Measurements from ENCODE around the gene CWC27. TPM values are rescaled to one million over a fixed set of nuclear protein-coding genes. Genes with fewer than 3 reads are reported as not detected.
A peak's percentile ranks its signal among the peaks of the same experiment; 100 is the strongest.

Gene CWC27
- polyA plus RNA-seq, 4 donors = 7.0 to 21.3 (median 14.8) TPM

DNA sequence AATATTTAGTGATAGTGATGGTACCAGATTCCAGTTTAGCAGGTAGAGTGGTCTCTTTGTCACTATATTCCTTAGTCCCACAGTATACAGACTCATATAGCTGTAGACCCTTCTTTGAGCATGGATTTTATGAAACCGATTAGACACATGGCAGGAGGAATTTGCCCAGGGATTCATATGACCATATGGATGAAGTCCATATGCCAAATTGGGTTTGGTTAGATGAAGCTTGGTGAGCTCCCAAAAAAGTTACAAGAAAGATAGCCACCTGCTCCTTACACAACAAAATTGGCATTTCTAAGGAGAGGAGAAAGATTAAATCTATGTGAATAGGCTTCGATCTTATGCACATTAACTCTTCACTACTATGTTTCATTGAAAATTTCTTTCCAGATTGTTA, 211.4 kb downstream of the CWC27 start:
- peaks cover 0 to 10% (median 0%) of the 10 kb centered on the region in 3 donors for H3K36me3 ChIP-seq (ENCODE audit: control insufficient read depth in 3 of 3, insufficient read depth in 2 of 3, low read depth in 1 of 3, low read length in 3 of 3)
- H3K9me3 ChIP-seq (ENCODE audit: control insufficient read depth in 2 of 2, insufficient read depth in 1 of 2, low read depth in 1 of 2, low read length in 1 of 2) = no peaks in the 10 kb centered on the region
- no peak overlapping the region for H3K4me3 ChIP-seq (ENCODE audit: low read depth in 1 of 3, low read length in 3 of 3)
- DNase-seq = no peak
- no peaks in the 10 kb centered on the region for H3K4me1 ChIP-seq (ENCODE audit: control insufficient read depth in 3 of 3, insufficient read depth in 2 of 3, low read depth in 1 of 3, low read length in 2 of 3)
- H3K27me3 ChIP-seq (ENCODE audit: control insufficient read depth in 3 of 3, insufficient read depth in 3 of 3, low read length in 3 of 3) = no peaks in the 10 kb centered on the region
- no peak for FAIRE-seq
- H3K27ac ChIP-seq (ENCODE audit: low read depth in 1 of 3, low read length in 2 of 3) = no peak overlapping the region
- 95 to 100% (median 100%) methylated on average over 2 of the region's 2 CpGs for WGBS, 3 donors

DNA sequence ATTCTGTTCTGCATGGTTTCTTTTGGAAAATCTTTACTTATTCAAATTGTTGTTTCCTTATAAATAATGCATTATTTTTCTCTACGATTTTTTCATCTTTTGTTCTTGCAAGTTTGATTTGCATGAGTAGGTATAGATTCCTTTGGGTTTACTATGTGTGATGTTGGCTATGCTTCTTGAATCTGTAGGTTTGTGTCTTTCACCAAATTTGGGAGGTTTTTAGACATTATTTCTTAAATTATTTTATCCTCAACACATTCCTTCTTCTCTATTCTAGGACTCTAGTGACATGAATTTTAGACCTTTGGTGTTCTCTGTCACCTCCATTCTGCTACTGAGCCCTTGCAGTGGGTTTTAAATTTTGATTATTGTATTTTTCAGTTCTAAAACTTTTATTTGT, 219.0 kb downstream of the CWC27 start:
- Histone ChIP-seq H3K4me1 (ENCODE audit: control insufficient read depth in 3 of 3, insufficient read depth in 2 of 3, low read depth in 1 of 3, low read length in 2 of 3) (no peaks in the 10 kb centered on the region), H3K36me3 (ENCODE audit: control insufficient read depth in 3 of 3, insufficient read depth in 2 of 3, low read depth in 1 of 3, low read length in 3 of 3) (peaks cover 0 to 3% (median 0%) of the 10 kb centered on the region in 3 donors), H3K9me3 (ENCODE audit: control insufficient read depth in 2 of 2, insufficient read depth in 1 of 2, low read depth in 1 of 2, low read length in 1 of 2) (peaks cover 0 to 3% of the 10 kb centered on the region in 2 donors), H3K4me3 (ENCODE audit: low read depth in 1 of 3, low read length in 3 of 3) (no peak overlapping the region), H3K27me3 (ENCODE audit: control insufficient read depth in 3 of 3, insufficient read depth in 3 of 3, low read length in 3 of 3) (no peaks in the 10 kb centered on the region), H3K27ac (ENCODE audit: low read depth in 1 of 3, low read length in 2 of 3) (no peak overlapping the region)
- DNase-seq (no peak), FAIRE-seq (no peak)
- 90 to 97% (median 93%) methylated on average over 1 of the region's 1 CpG for WGBS, 3 donors

DNA sequence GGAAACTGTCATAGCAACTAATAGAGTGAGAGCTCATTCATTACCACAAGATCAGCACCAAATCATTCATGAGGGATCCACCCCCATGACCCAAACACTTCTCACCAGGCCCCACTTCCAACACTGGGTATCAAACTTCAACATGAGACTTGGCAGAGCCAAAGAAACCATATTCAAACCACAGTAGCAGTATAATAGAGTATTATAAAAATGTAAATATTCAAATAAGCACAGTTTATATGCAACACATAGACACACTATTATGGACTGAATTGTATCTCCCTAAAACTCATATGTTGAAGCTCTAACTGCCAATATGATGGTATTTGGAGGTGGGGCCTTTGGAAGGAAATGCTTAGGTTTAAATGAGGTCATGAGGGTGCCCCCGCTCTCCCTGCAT, 240.5 kb downstream of the CWC27 start:
- Histone ChIP-seq H3K4me3 (ENCODE audit: low read depth in 1 of 3, low read length in 3 of 3) (no peak overlapping the region), H3K4me1 (ENCODE audit: control insufficient read depth in 3 of 3, insufficient read depth in 2 of 3, low read depth in 1 of 3, low read length in 2 of 3) (peaks cover 0 to 4% (median 3%) of the 10 kb centered on the region in 3 donors), H3K9me3 (ENCODE audit: control insufficient read depth in 2 of 2, insufficient read depth in 1 of 2, low read depth in 1 of 2, low read length in 1 of 2) (peaks cover 0 to 1% of the 10 kb centered on the region in 2 donors), H3K27me3 (ENCODE audit: control insufficient read depth in 3 of 3, insufficient read depth in 3 of 3, low read length in 3 of 3) (no peaks in the 10 kb centered on the region), H3K36me3 (ENCODE audit: control insufficient read depth in 3 of 3, insufficient read depth in 2 of 3, low read depth in 1 of 3, low read length in 3 of 3) (no peaks in the 10 kb centered on the region), H3K27ac (ENCODE audit: low read depth in 1 of 3, low read length in 2 of 3) (no peak overlapping the region)
- FAIRE-seq (no peak), DNase-seq (no peak)
- WGBS, 3 donors = 89 to 94% (median 93%) methylated on average over 1 of the region's 1 CpG

DNA sequence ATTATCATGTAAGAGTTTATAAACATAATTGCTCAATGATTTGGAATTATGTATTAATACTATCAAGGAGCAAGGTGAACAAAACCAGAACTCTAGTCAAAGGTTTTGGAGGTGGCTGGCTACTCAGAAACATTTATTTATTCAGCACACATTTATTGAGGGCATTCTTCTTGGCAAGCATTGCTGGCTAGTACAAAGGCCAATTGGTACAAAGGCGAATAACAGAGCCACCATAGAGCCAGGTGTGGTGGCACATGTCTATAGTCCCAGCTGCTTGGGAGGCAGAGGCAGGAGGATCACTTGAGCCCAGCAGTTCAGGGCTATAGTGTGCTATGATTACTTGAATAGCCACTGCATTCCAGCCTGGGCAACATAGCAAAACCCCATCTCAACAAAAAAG, 242.1 kb downstream of the CWC27 start:
- peaks cover 0 to 4% (median 3%) of the 10 kb centered on the region in 3 donors for H3K4me1 ChIP-seq (ENCODE audit: control insufficient read depth in 3 of 3, insufficient read depth in 2 of 3, low read depth in 1 of 3, low read length in 2 of 3)
- no peak overlapping the region for H3K4me3 ChIP-seq (ENCODE audit: low read depth in 1 of 3, low read length in 3 of 3)
- FAIRE-seq (no peak), DNase-seq (peak in 1 of 2 donors; percentile 84)
- H3K36me3 ChIP-seq (ENCODE audit: control insufficient read depth in 3 of 3, insufficient read depth in 2 of 3, low read depth in 1 of 3, low read length in 3 of 3) = no peaks in the 10 kb centered on the region
- 11 to 68% (median 45%) methylated on average over 1 of the region's 1 CpG for WGBS, 3 donors
- H3K27ac ChIP-seq (ENCODE audit: low read depth in 1 of 3, low read length in 2 of 3) = no peak overlapping the region
- no peaks in the 10 kb centered on the region for H3K9me3 ChIP-seq (ENCODE audit: control insufficient read depth in 2 of 2, insufficient read depth in 1 of 2, low read depth in 1 of 2, low read length in 1 of 2)
- H3K27me3 ChIP-seq (ENCODE audit: control insufficient read depth in 3 of 3, insufficient read depth in 3 of 3, low read length in 3 of 3) = no peaks in the 10 kb centered on the region

DNA sequence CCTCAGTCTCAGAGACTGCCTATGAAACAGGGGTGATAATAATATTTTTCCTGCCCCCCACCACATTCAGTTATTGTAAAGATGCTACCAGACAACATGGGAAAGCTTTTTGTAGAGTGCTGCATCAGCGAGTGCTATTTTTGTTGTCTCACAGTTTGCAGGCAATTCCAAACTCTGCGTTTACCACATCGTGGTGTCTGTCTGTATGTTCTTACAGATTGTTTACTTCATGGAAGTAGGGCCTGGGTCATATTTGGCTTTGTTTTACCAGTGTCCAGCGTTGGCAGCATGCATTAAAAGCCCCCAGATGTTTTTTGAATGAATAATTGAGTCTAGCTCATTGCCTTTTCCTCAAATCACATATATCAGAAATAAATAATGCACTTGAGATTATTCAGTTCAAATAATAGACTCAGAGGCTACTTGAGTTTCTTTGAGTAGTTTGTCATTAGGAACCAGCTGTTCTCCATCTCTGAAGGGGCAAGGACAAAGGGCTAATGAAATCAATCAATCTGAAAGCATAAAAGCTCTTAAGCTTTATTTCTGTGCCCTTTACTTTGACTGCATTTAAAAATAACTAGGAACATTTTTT, 243.7 kb downstream of the CWC27 start:
- Histone ChIP-seq H3K4me3 (ENCODE audit: low read depth in 1 of 3, low read length in 3 of 3) (no peak overlapping the region), H3K27ac (ENCODE audit: low read depth in 1 of 3, low read length in 2 of 3) (no peak overlapping the region), H3K4me1 (ENCODE audit: control insufficient read depth in 3 of 3, insufficient read depth in 2 of 3, low read depth in 1 of 3, low read length in 2 of 3) (peaks cover 0 to 4% (median 3%) of the 10 kb centered on the region in 3 donors), H3K36me3 (ENCODE audit: control insufficient read depth in 3 of 3, insufficient read depth in 2 of 3, low read depth in 1 of 3, low read length in 3 of 3) (no peaks in the 10 kb centered on the region), H3K9me3 (ENCODE audit: control insufficient read depth in 2 of 2, insufficient read depth in 1 of 2, low read depth in 1 of 2, low read length in 1 of 2) (no peaks in the 10 kb centered on the region), H3K27me3 (ENCODE audit: control insufficient read depth in 3 of 3, insufficient read depth in 3 of 3, low read length in 3 of 3) (no peaks in the 10 kb centered on the region)
- FAIRE-seq (no peak), DNase-seq (no peak)
- 61 to 87% (median 85%) methylated on average over 4 of the region's 4 CpGs for WGBS, 3 donors

DNA sequence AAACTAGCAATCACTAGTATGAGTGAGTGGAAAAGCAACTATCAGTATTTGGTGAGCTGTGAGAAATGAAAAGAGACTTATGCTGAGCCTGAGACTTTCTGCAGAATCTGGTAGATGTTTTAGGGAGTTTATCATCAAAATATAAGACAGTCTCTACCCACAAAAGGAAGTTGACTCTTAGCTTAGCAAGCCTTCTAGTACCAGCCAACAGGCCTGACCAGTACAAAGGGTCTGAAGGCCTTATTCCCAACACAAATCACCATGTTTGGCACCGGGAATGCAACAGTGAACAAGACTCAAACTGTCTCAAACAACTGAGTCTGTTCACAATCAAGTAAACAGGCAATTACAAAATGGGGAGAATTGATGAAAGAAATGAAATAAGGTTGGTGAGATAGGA, 244.4 kb downstream of the CWC27 start:
- Histone ChIP-seq H3K4me1 (ENCODE audit: control insufficient read depth in 3 of 3, insufficient read depth in 2 of 3, low read depth in 1 of 3, low read length in 2 of 3) (peaks cover 0 to 4% (median 3%) of the 10 kb centered on the region in 3 donors), H3K27me3 (ENCODE audit: control insufficient read depth in 3 of 3, insufficient read depth in 3 of 3, low read length in 3 of 3) (no peaks in the 10 kb centered on the region), H3K4me3 (ENCODE audit: low read depth in 1 of 3, low read length in 3 of 3) (no peak overlapping the region), H3K9me3 (ENCODE audit: control insufficient read depth in 2 of 2, insufficient read depth in 1 of 2, low read depth in 1 of 2, low read length in 1 of 2) (no peaks in the 10 kb centered on the region), H3K36me3 (ENCODE audit: control insufficient read depth in 3 of 3, insufficient read depth in 2 of 3, low read depth in 1 of 3, low read length in 3 of 3) (no peaks in the 10 kb centered on the region), H3K27ac (ENCODE audit: low read depth in 1 of 3, low read length in 2 of 3) (no peak overlapping the region)
- WGBS, 3 donors = 85 to 95% (median 94%) methylated on average over 1 of the region's 1 CpG
- DNase-seq (no peak), FAIRE-seq (no peak)

DNA sequence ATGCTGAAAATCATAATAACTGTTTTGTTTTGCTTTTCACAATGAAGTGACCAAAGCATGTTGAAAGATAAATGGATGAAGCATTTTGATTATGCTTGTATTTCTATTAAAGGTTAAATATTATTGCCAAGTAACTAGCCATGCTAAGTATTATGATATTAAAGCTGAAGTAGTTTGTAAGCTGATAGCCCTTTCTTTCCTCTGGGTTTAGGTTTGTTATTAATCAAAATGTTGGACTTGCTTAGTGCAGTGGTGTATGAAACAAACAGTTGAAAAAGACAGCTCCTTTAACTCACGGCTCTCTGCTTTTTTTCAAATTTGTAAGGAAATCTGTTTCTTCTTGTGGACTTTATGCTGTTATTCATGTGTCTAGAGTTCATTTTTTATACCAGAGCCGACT, 246.0 kb downstream of the CWC27 start:
- no peak for FAIRE-seq
- Histone ChIP-seq H3K27ac (ENCODE audit: low read depth in 1 of 3, low read length in 2 of 3) (no peak overlapping the region), H3K27me3 (ENCODE audit: control insufficient read depth in 3 of 3, insufficient read depth in 3 of 3, low read length in 3 of 3) (no peaks in the 10 kb centered on the region), H3K4me1 (ENCODE audit: control insufficient read depth in 3 of 3, insufficient read depth in 2 of 3, low read depth in 1 of 3, low read length in 2 of 3) (peaks cover 0 to 4% (median 3%) of the 10 kb centered on the region in 3 donors), H3K4me3 (ENCODE audit: low read depth in 1 of 3, low read length in 3 of 3) (no peak overlapping the region), H3K9me3 (ENCODE audit: control insufficient read depth in 2 of 2, insufficient read depth in 1 of 2, low read depth in 1 of 2, low read length in 1 of 2) (no peaks in the 10 kb centered on the region), H3K36me3 (ENCODE audit: control insufficient read depth in 3 of 3, insufficient read depth in 2 of 3, low read depth in 1 of 3, low read length in 3 of 3) (no peaks in the 10 kb centered on the region)
- DNase-seq = no peak
- WGBS, 3 donors = 49 to 73% (median 68%) methylated on average over 2 of the region's 2 CpGs

DNA sequence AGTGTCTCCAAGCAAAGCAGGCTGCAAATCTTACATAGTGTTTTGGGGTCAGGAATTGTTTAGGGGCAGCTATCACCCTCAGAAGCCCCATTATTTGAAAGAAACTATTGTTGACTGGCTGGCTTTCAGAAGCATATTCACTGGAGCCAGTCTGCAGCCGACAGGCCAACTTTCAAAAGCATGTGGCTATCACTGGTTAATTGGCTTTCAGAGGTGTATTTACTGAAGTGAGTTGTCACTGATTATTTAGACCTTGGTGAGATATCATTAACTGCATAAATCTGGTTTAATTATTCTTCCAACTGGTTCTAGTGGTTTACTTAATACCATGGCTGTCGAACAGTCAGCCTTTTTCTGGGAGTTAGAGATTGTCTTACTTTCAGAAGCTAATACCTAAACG, 247.0 kb downstream of the CWC27 start:
- H3K4me1 ChIP-seq (ENCODE audit: control insufficient read depth in 3 of 3, insufficient read depth in 2 of 3, low read depth in 1 of 3, low read length in 2 of 3) = peaks cover 0 to 4% (median 3%) of the 10 kb centered on the region in 3 donors
- no peak overlapping the region for H3K4me3 ChIP-seq (ENCODE audit: low read depth in 1 of 3, low read length in 3 of 3)
- no peak overlapping the region for H3K27ac ChIP-seq (ENCODE audit: low read depth in 1 of 3, low read length in 2 of 3)
- WGBS, 3 donors = 36 to 77% (median 64%) methylated on average over 3 of the region's 3 CpGs
- no peaks in the 10 kb centered on the region for H3K27me3 ChIP-seq (ENCODE audit: control insufficient read depth in 3 of 3, insufficient read depth in 3 of 3, low read length in 3 of 3)
- peak in 1 of 2 donors; percentile 26 for DNase-seq
- no peak for FAIRE-seq
- no peaks in the 10 kb centered on the region for H3K36me3 ChIP-seq (ENCODE audit: control insufficient read depth in 3 of 3, insufficient read depth in 2 of 3, low read depth in 1 of 3, low read length in 3 of 3)
- no peaks in the 10 kb centered on the region for H3K9me3 ChIP-seq (ENCODE audit: control insufficient read depth in 2 of 2, insufficient read depth in 1 of 2, low read depth in 1 of 2, low read length in 1 of 2)

DNA sequence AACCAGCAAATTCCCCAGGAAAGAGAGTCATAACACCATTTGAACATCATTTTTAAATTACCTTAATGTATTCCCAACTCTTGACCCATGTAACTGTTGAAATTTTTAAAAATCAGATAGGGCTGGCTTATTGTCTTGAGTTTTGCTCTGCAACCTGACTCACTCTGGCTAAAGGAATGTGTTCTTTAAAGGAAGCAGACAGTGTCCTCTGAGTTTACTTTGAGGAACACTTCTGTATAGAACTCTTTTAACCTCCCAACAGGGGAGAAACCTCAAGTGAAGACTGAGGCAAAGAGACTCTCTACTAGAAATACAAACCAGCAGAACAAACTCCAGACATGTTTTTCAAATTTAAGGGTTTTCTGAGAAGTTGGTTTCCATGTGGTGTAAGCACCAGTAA, 248.9 kb downstream of the CWC27 start:
- H3K9me3 ChIP-seq (ENCODE audit: control insufficient read depth in 2 of 2, insufficient read depth in 1 of 2, low read depth in 1 of 2, low read length in 1 of 2) = no peaks in the 10 kb centered on the region
- H3K36me3 ChIP-seq (ENCODE audit: control insufficient read depth in 3 of 3, insufficient read depth in 2 of 3, low read depth in 1 of 3, low read length in 3 of 3) = no peaks in the 10 kb centered on the region
- peaks cover 0 to 1% (median 0%) of the 10 kb centered on the region in 3 donors for H3K4me1 ChIP-seq (ENCODE audit: control insufficient read depth in 3 of 3, insufficient read depth in 2 of 3, low read depth in 1 of 3, low read length in 2 of 3)
- DNase-seq (no peak), FAIRE-seq (no peak)
- H3K27me3 ChIP-seq (ENCODE audit: control insufficient read depth in 3 of 3, insufficient read depth in 3 of 3, low read length in 3 of 3) = no peaks in the 10 kb centered on the region
- H3K4me3 ChIP-seq (ENCODE audit: low read depth in 1 of 3, low read length in 3 of 3) = no peak overlapping the region
- no peak overlapping the region for H3K27ac ChIP-seq (ENCODE audit: low read depth in 1 of 3, low read length in 2 of 3)

All from small intestine (tissue), 7 donors.